ENCODE measurements around the gene ZC2HC1B.

ZC2HC1B gene

GRCh38 chr6:143828572-143828971, 35.7 kb upstream of the ZC2HC1B start:
- no peaks in the 10 kb centered on the region for H3K4me1 ChIP-seq
- H3K4me3 ChIP-seq (ENCODE audit: low read depth, low read length): no peak overlapping the region
- no peak overlapping the region for H3K4me2 ChIP-seq (ENCODE audit: low read length)
- no peak overlapping the region for H3K9ac ChIP-seq
- H3K36me3 ChIP-seq (ENCODE audit: control insufficient read depth, insufficient read depth, low read length): no peaks in the 10 kb centered on the region
- H3K79me2 ChIP-seq: no peaks in the 10 kb centered on the region
- H3K27me3 ChIP-seq (ENCODE audit: control insufficient read depth, insufficient read depth, low read length): no peaks in the 10 kb centered on the region
- no peak for TF ChIP-seq CTCF (IDR thresholded peaks at IDR 0.05)
- H2AFZ ChIP-seq: no peak overlapping the region
- no peak overlapping the region for H3K27ac ChIP-seq
- H3K9me3 ChIP-seq (ENCODE audit: control insufficient read depth, low read length): no peaks in the 10 kb centered on the region

GRCh38 chr6:143836150-143836549, 28.1 kb upstream of the ZC2HC1B start:
- H3K4me1 ChIP-seq: no peaks in the 10 kb centered on the region
- H3K27me3 ChIP-seq (ENCODE audit: control insufficient read depth, insufficient read depth, low read length): no peaks in the 10 kb centered on the region
- no peak overlapping the region for H3K9ac ChIP-seq
- H3K9me3 ChIP-seq (ENCODE audit: control insufficient read depth, low read length): no peaks in the 10 kb centered on the region
- no peak overlapping the region for H3K4me3 ChIP-seq (ENCODE audit: low read depth, low read length)
- no peaks in the 10 kb centered on the region for H3K36me3 ChIP-seq (ENCODE audit: control insufficient read depth, insufficient read depth, low read length)
- no peaks in the 10 kb centered on the region for H3K79me2 ChIP-seq
- H2AFZ ChIP-seq: no peak overlapping the region
- H3K27ac ChIP-seq: no peak overlapping the region
- TF ChIP-seq CTCF (IDR thresholded peaks at IDR 0.05): no peak
- no peak overlapping the region for H3K4me2 ChIP-seq (ENCODE audit: low read length)

- peaks cover 3% of the 10 kb centered on the region for H3K79me2 ChIP-seq
- H3K27ac ChIP-seq: no peak overlapping the region
- H3K36me3 ChIP-seq (ENCODE audit: control insufficient read depth, insufficient read depth, low read length): no peaks in the 10 kb centered on the region
- H2AFZ ChIP-seq: no peak overlapping the region
- H3K4me3 ChIP-seq (ENCODE audit: low read depth, low read length): no peak overlapping the region
- H3K27me3 ChIP-seq (ENCODE audit: control insufficient read depth, insufficient read depth, low read length): no peaks in the 10 kb centered on the region
- no peaks in the 10 kb centered on the region for H3K9me3 ChIP-seq (ENCODE audit: control insufficient read depth, low read length)
- no peaks in the 10 kb centered on the region for H3K4me1 ChIP-seq
- no peak overlapping the region for H3K4me2 ChIP-seq (ENCODE audit: low read length)
- no peak overlapping the region for H3K9ac ChIP-seq
- no peak for TF ChIP-seq CTCF (IDR thresholded peaks at IDR 0.05)
These were observed 25.9 kb upstream of the ZC2HC1B start for GRCh38 chr6:143838395-143838794.

GRCh38 chr6:143839196-143839595, 25.1 kb upstream of the ZC2HC1B start:
- no peaks in the 10 kb centered on the region for H3K36me3 ChIP-seq (ENCODE audit: control insufficient read depth, insufficient read depth, low read length)
- TF ChIP-seq CTCF (IDR thresholded peaks at IDR 0.05): no peak
- no peak overlapping the region for H3K4me3 ChIP-seq (ENCODE audit: low read depth, low read length)
- H3K27me3 ChIP-seq (ENCODE audit: control insufficient read depth, insufficient read depth, low read length): no peaks in the 10 kb centered on the region
- no peak overlapping the region for H3K4me2 ChIP-seq (ENCODE audit: low read length)
- peaks cover 3% of the 10 kb centered on the region for H3K4me1 ChIP-seq
- no peak overlapping the region for H3K27ac ChIP-seq
- H3K9ac ChIP-seq: no peak overlapping the region
- no peaks in the 10 kb centered on the region for H3K9me3 ChIP-seq (ENCODE audit: control insufficient read depth, low read length)
- H2AFZ ChIP-seq: no peak overlapping the region
- peaks cover 10% of the 10 kb centered on the region for H3K79me2 ChIP-seq

- no peaks in the 10 kb centered on the region for H3K9me3 ChIP-seq (ENCODE audit: control insufficient read depth, low read length)
- H3K4me2 ChIP-seq (ENCODE audit: low read length): no peak overlapping the region
- no peak overlapping the region for H2AFZ ChIP-seq
- no peaks in the 10 kb centered on the region for H3K27me3 ChIP-seq (ENCODE audit: control insufficient read depth, insufficient read depth, low read length)
- no peak overlapping the region for H3K4me3 ChIP-seq (ENCODE audit: low read depth, low read length)
- H3K27ac ChIP-seq: no peak overlapping the region
- no peak for TF ChIP-seq CTCF (IDR thresholded peaks at IDR 0.05)
- peaks cover 5% of the 10 kb centered on the region for H3K4me1 ChIP-seq
- peaks cover 10% of the 10 kb centered on the region for H3K79me2 ChIP-seq
- H3K36me3 ChIP-seq (ENCODE audit: control insufficient read depth, insufficient read depth, low read length): no peaks in the 10 kb centered on the region
- H3K9ac ChIP-seq: no peak overlapping the region
These were observed 23.5 kb upstream of the ZC2HC1B start for GRCh38 chr6:143840595-143841265.
